Stimulated activated CD4-positive, alpha-beta T cell treated with anti-CD3 and anti-CD28 coated beads, Interleukin-1b, Interleukin-23, amount 100 ng/mL, for 4 hours (primary cell): ENCODE data around the gene EXOC3L4.

Source experiments
- DNase-seq, 2 donors: peaks; one replicate each; pipeline ENCODE4 v3.0.0-alpha.2; 2020; ENCODE audit warnings: low read depth in 2 of 2

The EXOC3L4 gene

DNA sequence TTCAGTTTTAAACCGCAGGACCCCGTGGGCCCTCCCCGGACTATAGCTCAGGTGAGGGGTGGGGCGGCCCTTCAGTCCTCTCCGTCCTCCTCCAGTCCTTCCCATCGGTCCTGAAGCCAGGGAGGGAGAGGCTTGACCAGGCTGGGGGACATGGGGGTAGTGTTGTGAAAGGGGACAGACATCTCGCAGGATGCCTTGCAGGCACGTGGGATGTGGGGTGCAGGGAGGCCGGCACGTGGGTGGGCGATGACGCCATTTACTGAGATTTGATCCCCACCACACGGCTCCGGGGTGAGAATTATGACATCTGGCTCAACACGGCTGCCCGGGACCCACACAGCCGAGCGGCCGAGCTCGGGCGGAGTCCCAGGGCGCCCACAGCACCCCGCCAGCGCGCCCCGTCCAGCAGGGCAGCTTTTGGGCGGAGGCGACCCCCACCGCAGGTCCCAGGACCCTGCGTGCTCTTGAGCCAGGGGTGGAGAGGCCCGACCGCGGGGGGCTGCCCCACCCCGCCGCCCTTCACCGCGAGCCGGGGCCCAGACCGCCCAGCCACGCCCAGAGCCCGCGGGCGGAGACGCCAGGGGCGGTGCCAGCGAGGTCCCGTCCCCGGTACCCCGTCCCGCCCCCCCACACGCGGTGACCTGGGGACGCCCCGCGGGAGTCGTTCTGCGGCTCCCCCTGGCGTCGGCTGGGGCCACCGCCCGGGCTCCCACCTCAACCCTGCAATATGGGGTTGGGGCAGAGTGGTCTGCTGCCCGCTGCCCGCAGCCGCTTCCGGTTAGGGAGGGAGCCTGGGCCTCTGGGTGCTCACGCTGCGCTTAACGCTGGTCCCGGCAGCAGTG lies 3.3 kb upstream of the EXOC3L4 start:
- DNase-seq = peak; percentile 71 to 81

DNA sequence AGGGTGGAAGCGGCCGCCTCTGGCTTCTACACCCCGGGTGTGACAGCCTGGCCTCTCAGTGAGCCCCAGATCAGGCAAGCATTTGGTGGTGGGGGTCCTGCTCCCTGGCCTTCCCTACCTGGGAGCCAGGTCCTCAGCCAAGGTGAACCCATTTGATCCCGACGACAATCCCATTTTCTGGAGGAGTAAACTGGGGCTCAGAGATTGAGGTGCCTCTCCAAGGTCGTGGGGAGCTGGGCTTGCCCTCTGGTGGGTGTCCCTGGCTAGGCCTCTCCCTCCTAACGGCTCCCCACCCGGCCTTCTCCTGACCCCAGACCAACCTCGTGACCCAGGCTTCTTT lies 2.7 kb upstream of the EXOC3L4 start:
- DNase-seq = no peak

DNA sequence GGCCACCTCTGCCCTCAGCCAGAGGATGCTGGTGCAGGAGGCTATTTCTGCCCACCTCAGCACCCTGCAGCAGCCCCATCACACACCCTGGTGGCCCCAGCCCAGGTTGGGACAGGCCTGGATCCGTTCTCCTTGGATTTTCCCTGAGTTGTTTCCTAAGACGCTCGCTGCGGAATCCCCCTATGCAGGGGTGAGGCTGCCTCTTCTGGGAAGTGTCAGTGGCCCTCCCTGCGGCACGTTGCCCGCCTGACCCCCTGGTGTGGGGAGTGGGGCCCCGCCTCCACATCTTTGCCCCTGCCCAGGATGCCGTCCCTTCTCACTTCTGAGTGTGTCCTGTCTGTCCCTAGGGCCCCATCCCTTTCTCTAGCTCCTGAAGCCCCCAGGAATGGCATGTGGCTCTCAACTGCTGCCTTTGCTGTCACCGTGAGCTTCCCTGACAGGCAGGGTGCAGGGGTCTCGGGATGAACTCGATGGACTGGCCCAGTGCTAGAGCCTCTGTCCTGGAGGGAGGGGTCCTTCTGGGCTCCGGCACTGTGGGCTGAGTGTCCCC lies 594 bp upstream of the EXOC3L4 start:
- DNase-seq = no peak

- no peak for DNase-seq
Observed at GRCh38 chr14:103095210-103095778, 769 bp downstream of the EXOC3L4 start.

DNA sequence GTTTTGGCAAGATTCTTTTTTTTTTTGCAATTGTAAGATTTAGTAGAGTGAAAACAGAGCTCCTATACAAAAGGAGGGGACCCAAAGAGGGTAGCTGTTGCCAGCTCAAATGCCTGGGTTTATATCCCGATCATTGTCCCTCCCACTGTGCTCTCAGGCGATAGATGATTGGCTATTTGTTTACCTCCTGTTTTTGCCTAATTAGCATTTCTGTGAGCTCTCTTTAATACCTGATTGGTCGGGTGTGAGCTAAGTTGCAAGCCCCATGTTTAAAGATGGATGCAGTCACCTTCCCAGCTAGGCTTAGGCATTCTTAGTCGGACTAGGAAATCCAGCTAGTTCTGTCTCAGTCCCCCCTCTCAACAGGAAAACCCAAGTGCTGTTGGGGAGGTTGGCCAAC lies 1.9 kb downstream of the EXOC3L4 start:
- DNase-seq = no peak

GRCh38 chr14:103097244-103097993 lies 2.9 kb downstream of the EXOC3L4 start:
- no peak for DNase-seq

DNA sequence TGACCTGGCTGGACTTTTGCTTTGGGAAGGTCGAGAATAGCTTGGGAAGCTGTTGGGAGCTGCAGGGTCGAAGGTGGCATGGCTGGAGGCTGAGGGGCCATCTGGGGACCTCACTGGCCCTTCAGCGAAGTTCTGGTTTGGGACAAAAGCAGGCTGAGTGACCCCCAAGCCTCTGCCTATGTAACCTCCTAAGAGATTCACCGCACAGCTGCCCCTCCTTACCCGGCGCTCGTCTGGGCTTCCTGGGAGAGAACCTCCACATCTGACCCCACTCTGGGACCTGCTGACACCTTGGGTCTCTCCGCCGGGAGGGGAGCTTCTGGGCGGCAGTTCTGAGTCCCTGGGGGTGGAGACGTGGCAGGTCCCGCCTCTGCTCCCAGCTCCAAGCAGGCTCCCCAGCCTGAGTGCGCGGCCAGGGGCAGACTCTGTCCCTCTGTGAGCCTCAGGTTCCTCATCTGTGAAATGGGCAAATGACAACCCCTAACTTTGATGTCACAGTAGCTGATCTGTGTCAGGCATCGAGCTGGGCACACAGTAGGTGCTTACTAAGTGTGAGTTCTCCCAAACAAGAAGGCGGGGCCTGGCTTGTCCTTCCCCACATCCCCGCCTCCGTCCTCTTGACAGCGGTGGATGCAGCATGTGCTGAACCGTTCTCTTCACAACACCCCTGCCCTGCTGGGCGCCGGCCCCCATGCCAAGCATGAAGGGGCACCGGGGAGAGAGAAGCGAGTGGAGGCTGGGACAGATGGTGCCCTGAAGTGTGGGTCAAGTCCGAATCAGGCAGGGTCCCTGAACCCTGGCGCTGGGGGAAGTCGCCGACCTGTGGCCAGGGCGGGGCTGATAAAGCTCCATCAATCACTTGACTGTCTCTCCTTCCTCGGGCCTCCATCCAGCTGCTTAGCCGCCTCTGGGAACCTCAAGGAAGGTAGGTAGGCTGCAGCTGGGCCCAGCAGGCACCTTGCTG lies 3.8 kb downstream of the EXOC3L4 start:
- DNase-seq = no peak

GRCh38 chr14:103099081-103099732 lies 4.7 kb downstream of the EXOC3L4 start:
- DNase-seq = no peak

- no peak for DNase-seq
Observed at GRCh38 chr14:103099733-103100280, 5.3 kb downstream of the EXOC3L4 start.

GRCh38 chr14:103100281-103101121 lies 6.0 kb downstream of the EXOC3L4 start:
- no peak for DNase-seq

DNA sequence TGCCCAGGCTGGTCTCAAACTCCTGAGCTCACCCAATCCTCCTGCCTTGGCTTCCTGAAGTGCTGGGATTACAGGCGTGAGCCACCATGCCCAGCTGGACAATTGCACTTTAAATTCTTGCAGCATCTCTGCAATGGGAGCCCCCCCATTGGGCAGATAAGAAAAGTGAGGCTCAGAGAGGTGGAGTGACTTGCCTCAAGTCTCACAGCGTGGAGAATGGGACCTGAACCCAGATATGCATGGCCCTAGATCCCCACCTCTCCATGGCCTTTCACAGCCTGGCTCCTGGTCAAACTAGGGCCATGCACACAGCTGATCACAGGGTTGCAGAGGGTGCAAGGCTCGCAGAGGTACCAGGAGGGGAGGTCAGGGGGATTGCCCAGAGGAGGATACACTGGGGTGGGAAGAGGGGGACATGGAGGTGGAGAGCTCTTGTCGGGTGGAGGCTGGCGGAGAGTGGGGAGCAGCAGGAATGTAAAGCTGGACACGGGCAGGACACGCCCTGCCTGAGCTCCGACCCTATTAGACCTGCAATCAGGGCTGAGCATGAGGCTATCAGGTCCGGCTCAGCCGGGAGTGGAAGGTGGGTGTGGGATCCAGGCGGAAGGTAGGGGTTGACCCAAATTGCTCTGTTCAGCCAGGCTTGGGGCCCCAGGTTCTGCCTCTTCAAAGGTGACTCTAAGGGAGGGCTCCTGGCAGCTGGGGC lies 6.9 kb downstream of the EXOC3L4 start:
- DNase-seq = no peak

GRCh38 chr14:103101963-103102688 lies 7.6 kb downstream of the EXOC3L4 start:
- no peak for DNase-seq

- no peak for DNase-seq
Observed at GRCh38 chr14:103102689-103103260, 8.2 kb downstream of the EXOC3L4 start.

GRCh38 chr14:103103461-103104388 lies 9.2 kb downstream of the EXOC3L4 start:
- no peak for DNase-seq

- no peak for DNase-seq
Observed at GRCh38 chr14:103104389-103104653, 9.8 kb downstream of the EXOC3L4 start.

DNA sequence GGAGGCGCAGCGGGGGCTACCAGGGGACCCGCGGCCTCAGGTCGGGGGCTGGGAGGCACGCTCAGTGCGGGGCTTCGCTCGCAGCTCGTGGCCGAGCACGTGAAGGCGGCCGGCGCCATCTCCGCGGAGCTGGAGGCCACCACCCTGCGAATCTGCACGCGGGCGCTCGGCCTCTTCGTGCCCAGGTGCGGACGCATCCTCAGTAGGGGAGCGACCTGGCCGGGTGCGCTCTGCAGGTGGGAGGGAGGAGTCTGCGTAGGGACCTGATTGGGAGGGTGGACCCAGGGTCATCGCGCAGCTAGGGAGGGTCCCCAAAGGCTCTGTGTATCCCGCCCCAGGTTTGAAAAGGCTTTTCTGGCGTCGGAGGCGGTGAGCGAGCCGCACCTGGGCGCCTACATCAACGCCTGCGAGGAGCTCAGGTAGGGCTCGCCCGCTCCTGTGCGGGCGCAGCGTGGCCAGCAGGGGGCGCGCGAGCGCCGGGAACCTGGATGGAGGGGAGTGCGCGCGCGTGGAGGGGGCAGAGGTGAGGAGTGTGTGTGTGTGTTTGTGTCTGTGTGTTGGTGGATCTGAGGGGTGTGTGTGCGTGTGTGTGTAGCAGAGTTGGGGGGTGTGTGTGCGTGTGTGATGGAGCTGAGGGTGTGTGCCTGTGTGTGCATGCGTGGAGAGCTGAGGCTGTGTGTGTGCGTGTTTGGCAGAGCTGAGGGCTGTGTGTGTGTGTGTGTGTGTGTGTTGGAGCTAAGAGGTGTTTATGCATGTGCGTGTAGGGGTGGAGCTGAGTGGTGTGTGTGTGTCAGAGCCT lies 10.3 kb downstream of the EXOC3L4 start:
- peak; percentile 69 to 71 for DNase-seq
